SK-N-MC (cell line): ENCODE data around the gene CTNNB1.

Experiments
- DNase-seq: peaks from one replicate; pipeline ENCODE4 v3.0.0-alpha.2; 2011; ENCODE audit warnings: low read depth, low spot score
- H3K27ac ChIP-seq: fragments of 200-600 bp; sonication (generic); 2 replicates; pipeline ENCODE4 v1.5.1; 2016; ENCODE audit warnings: mixed run types
- H3K36me3 ChIP-seq: fragments of 200-600 bp; sonication (generic); 2 replicates; pipeline ENCODE4 v1.6.1; 2017; ENCODE audit warnings: antibody characterized with exemption, low read length, mixed read lengths; ENCODE audit not compliant: insufficient read depth
- H3K4me3 ChIP-seq: fragments of 200-600 bp; sonication (generic); 2 replicates; pipeline ENCODE4 v1.5.1; 2016
- H3K9ac ChIP-seq: fragments of 200-600 bp; sonication (generic); 2 replicates; pipeline ENCODE4 v1.8.0; 2017; ENCODE audit warnings: mixed run types, mixed read lengths; ENCODE audit not compliant: insufficient read length
- H3K9me3 ChIP-seq: fragments of 200-600 bp; sonication (generic); 2 replicates; pipeline ENCODE4 v1.6.1; 2017; ENCODE audit warnings: low read depth, mild to moderate bottlenecking, antibody characterized with exemption, low read length, moderate library complexity, mixed read lengths
- EZH2 ChIP-seq: fragments of 200-600 bp; sonication (generic); IDR thresholded peaks from one replicate; pipeline ENCODE4 v1.6.1; 2017; ENCODE audit warnings: antibody characterized with exemption
- FOXP2 ChIP-seq: optimal IDR thresholded peaks from 2 replicates; pipeline ENCODE3; 2011; ENCODE audit warnings: mild to moderate bottlenecking, moderate library complexity; ENCODE audit not compliant: insufficient read depth; ENCODE audit errors: extremely low read length, control extremely low read depth
- POLR2AphosphoS5 ChIP-seq: IDR thresholded peaks from 2 replicates; pipeline ENCODE4 v1.6.1; 2012; ENCODE audit warnings: mild to moderate bottlenecking, low read depth, low read length, borderline replicate concordance

The CTNNB1 gene

GRCh38 chr3:41205591-41205990, 6.3 kb downstream of the CTNNB1 start:
- no peak overlapping the region for H3K27ac ChIP-seq
- H3K4me3 ChIP-seq: no peak overlapping the region
- H3K36me3 ChIP-seq: no peaks in the 10 kb centered on the region
- TF ChIP-seq FOXP2 (no peak), POLR2AphosphoS5 (no peak), EZH2 (no peak)
- no peak overlapping the region for H3K9ac ChIP-seq
- H3K9me3 ChIP-seq: no peaks in the 10 kb centered on the region
- DNase-seq: no peak

GRCh38 chr3:41207355-41207754, 8.1 kb downstream of the CTNNB1 start:
- Histone ChIP-seq H3K9me3 (no peaks in the 10 kb centered on the region), H3K36me3 (no peaks in the 10 kb centered on the region), H3K9ac (no peak overlapping the region), H3K4me3 (no peak overlapping the region), H3K27ac (no peak overlapping the region)
- no peak for DNase-seq
- no peak for TF ChIP-seq POLR2AphosphoS5
- no peak for TF ChIP-seq FOXP2
- TF ChIP-seq EZH2: no peak

- Histone ChIP-seq H3K36me3 (no peaks in the 10 kb centered on the region), H3K9ac (no peak overlapping the region), H3K9me3 (no peaks in the 10 kb centered on the region), H3K27ac (no peak overlapping the region), H3K4me3 (no peak overlapping the region)
- no peak for DNase-seq
- TF ChIP-seq EZH2: no peak
- TF ChIP-seq FOXP2: no peak
- TF ChIP-seq POLR2AphosphoS5: no peak
Observed at GRCh38 chr3:41208507-41209220, 9.4 kb downstream of the CTNNB1 start.

GRCh38 chr3:41209646-41210045, 10.3 kb downstream of the CTNNB1 start:
- Histone ChIP-seq H3K9ac (no peak overlapping the region), H3K4me3 (no peak overlapping the region), H3K27ac (no peak overlapping the region), H3K9me3 (no peaks in the 10 kb centered on the region), H3K36me3 (no peaks in the 10 kb centered on the region)
- TF ChIP-seq EZH2: no peak
- no peak for TF ChIP-seq FOXP2
- TF ChIP-seq POLR2AphosphoS5: no peak
- no peak for DNase-seq

- Histone ChIP-seq H3K27ac (no peak overlapping the region), H3K9me3 (no peaks in the 10 kb centered on the region), H3K36me3 (no peaks in the 10 kb centered on the region), H3K9ac (no peak overlapping the region), H3K4me3 (no peak overlapping the region)
- no peak for DNase-seq
- TF ChIP-seq POLR2AphosphoS5 (no peak), EZH2 (no peak), FOXP2 (no peak)
Observed at GRCh38 chr3:41210966-41211365, 11.7 kb downstream of the CTNNB1 start.

- TF ChIP-seq FOXP2 (no peak), EZH2 (no peak), POLR2AphosphoS5 (no peak)
- Histone ChIP-seq H3K36me3 (no peaks in the 10 kb centered on the region), H3K9me3 (no peaks in the 10 kb centered on the region)
Observed at GRCh38 chr3:41212088-41212487, 12.8 kb downstream of the CTNNB1 start.

GRCh38 chr3:41213588-41213987, 14.3 kb downstream of the CTNNB1 start:
- Histone ChIP-seq H3K36me3 (no peaks in the 10 kb centered on the region), H3K9ac (no peak overlapping the region), H3K4me3 (no peak overlapping the region), H3K27ac (no peak overlapping the region), H3K9me3 (no peaks in the 10 kb centered on the region)
- TF ChIP-seq EZH2: no peak
- DNase-seq: no peak

More at GRCh38 chr3:41212088-41212487, 12.8 kb downstream of the CTNNB1 start:
- no peak for DNase-seq
- H3K4me3 ChIP-seq: no peak overlapping the region
- H3K27ac ChIP-seq: no peak overlapping the region
- no peak overlapping the region for H3K9ac ChIP-seq

- no peaks in the 10 kb centered on the region for H3K36me3 ChIP-seq
- no peak overlapping the region for H3K9ac ChIP-seq
- H3K4me3 ChIP-seq: no peak overlapping the region
- DNase-seq: no peak
- no peak overlapping the region for H3K27ac ChIP-seq
- no peaks in the 10 kb centered on the region for H3K9me3 ChIP-seq
- TF ChIP-seq FOXP2: no peak
- TF ChIP-seq EZH2: no peak
- no peak for TF ChIP-seq POLR2AphosphoS5
Observed at GRCh38 chr3:41216422-41216821, 17.1 kb downstream of the CTNNB1 start.

GRCh38 chr3:41216993-41217392, 17.7 kb downstream of the CTNNB1 start:
- Histone ChIP-seq H3K9me3 (no peaks in the 10 kb centered on the region), H3K27ac (no peak overlapping the region), H3K4me3 (no peak overlapping the region), H3K36me3 (no peaks in the 10 kb centered on the region), H3K9ac (no peak overlapping the region)
- TF ChIP-seq FOXP2 (no peak), EZH2 (no peak), POLR2AphosphoS5 (no peak)
- DNase-seq: no peak
